Nephron progenitor cell (in vitro differentiated cells): ENCODE measurements around the gene CCDC179.

Experiments used
- DNase-seq: peaks from one replicate; pipeline ENCODE4 v3.0.0; 2021
- H3K27ac Mint-ChIP-seq: 2 replicates; pipeline ENCODE4 v1.8.0; 2021; ENCODE audit warnings: mild to moderate bottlenecking, moderate library complexity, mixed read lengths
- H3K27me3 Mint-ChIP-seq: 2 replicates; pipeline ENCODE4 v1.8.0; 2021; ENCODE audit warnings: mild to moderate bottlenecking, low read depth, mixed read lengths; ENCODE audit not compliant: poor library complexity
- H3K36me3 Mint-ChIP-seq: 2 replicates; pipeline ENCODE4 v1.8.0; 2021; ENCODE audit warnings: low read depth, mixed read lengths
- H3K4me1 Mint-ChIP-seq: 2 replicates; pipeline ENCODE4 v1.8.0; 2021; ENCODE audit warnings: mixed read lengths
- H3K4me3 Mint-ChIP-seq: 2 replicates; pipeline ENCODE4 v1.8.0; 2021; ENCODE audit warnings: mild to moderate bottlenecking, moderate library complexity, mixed read lengths
- H3K9me3 Mint-ChIP-seq: 2 replicates; pipeline ENCODE4 v1.8.0; 2021; ENCODE audit warnings: mild to moderate bottlenecking, moderate library complexity, mixed read lengths
- TF ChIP-seq, protein P1 (sequence below): fragments of 200-600 bp; sonication (generic); IDR thresholded peaks from 2 replicates; pipeline ENCODE4 v1.5.0; 2021; ENCODE audit warnings: antibody characterized with exemption

Gene CCDC179

DNA sequence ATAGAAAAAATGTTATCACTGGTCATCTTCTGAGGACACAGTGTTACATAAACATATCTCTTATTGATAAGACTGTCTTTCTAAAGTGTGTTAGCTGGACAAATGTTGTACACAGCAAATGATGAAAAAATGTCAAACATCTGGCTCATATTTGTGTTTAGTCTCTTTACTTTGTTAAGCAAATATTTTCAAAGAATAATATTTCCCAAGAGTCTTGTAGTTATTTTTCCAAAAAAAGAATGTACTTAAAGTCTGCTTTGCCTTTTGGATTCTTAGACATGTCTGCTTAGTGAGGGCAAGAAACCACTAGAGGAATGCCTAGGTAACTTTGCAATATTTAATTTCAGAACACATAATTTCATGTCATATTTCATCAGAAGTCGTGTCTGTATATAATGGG is 23.9 kb upstream of the CCDC179 start:
- no peak for DNase-seq
- TF ChIP-seq, protein P1, sequence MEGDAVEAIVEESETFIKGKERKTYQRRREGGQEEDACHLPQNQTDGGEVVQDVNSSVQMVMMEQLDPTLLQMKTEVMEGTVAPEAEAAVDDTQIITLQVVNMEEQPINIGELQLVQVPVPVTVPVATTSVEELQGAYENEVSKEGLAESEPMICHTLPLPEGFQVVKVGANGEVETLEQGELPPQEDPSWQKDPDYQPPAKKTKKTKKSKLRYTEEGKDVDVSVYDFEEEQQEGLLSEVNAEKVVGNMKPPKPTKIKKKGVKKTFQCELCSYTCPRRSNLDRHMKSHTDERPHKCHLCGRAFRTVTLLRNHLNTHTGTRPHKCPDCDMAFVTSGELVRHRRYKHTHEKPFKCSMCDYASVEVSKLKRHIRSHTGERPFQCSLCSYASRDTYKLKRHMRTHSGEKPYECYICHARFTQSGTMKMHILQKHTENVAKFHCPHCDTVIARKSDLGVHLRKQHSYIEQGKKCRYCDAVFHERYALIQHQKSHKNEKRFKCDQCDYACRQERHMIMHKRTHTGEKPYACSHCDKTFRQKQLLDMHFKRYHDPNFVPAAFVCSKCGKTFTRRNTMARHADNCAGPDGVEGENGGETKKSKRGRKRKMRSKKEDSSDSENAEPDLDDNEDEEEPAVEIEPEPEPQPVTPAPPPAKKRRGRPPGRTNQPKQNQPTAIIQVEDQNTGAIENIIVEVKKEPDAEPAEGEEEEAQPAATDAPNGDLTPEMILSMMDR: no peak
- Mint-ChIP-seq H3K4me3 (no peak overlapping the region), H3K27ac (no peak overlapping the region), H3K4me1 (no peaks in the 10 kb centered on the region), H3K9me3 (no peaks in the 10 kb centered on the region), H3K27me3 (no peaks in the 10 kb centered on the region), H3K36me3 (no peaks in the 10 kb centered on the region)

DNA sequence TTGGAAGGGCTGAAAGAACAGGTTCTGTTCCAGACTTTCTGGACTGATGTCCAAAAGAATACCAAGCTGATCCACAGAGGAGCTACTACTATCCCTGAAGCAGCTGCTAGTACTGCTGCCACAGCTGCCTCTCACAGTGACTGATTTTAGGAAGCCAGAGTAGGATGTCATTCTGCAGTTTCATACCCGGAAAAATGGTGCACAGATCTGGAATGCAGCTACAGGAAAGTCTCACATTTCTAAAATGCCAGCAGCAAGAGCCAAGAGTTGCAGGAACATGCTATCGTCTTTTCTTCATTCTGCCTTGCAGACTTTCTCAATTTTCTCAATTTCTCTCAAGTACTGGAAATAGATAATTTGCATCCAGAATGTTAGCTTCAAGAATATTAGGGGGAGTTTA is 19.4 kb upstream of the CCDC179 start:
- Mint-ChIP-seq H3K27me3 (peaks cover 4% of the 10 kb centered on the region), H3K4me3 (no peak overlapping the region), H3K27ac (peak overlapping the region; percentile 50), H3K9me3 (no peaks in the 10 kb centered on the region), H3K36me3 (no peaks in the 10 kb centered on the region), H3K4me1 (no peaks in the 10 kb centered on the region)
- no peak for DNase-seq
- TF ChIP-seq, protein P1: no peak

DNA sequence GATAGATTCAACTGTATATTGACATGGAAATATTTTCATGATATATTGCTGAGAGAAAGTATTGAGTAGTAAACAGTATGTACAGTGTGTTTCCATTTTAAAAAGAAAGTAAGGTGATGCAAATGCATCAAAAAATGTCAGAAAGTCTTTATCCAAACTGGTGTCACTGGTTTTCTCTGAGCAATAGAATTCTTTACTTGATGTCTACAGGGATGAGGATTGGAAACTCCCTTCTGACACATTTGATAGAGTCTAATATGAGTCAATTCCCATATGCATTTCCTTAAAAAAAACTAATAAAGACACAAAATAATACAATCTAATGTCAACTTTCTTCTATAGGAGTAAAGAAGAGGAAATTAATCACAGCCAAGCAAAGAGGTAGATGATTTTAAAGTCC is 18.3 kb upstream of the CCDC179 start:
- H3K4me1 Mint-ChIP-seq: no peaks in the 10 kb centered on the region
- DNase-seq: no peak
- H3K27ac Mint-ChIP-seq: no peak overlapping the region
- H3K9me3 Mint-ChIP-seq: no peaks in the 10 kb centered on the region
- H3K4me3 Mint-ChIP-seq: no peak overlapping the region
- TF ChIP-seq, protein P1: no peak
- no peaks in the 10 kb centered on the region for H3K36me3 Mint-ChIP-seq
- H3K27me3 Mint-ChIP-seq: peaks cover 4% of the 10 kb centered on the region

DNA sequence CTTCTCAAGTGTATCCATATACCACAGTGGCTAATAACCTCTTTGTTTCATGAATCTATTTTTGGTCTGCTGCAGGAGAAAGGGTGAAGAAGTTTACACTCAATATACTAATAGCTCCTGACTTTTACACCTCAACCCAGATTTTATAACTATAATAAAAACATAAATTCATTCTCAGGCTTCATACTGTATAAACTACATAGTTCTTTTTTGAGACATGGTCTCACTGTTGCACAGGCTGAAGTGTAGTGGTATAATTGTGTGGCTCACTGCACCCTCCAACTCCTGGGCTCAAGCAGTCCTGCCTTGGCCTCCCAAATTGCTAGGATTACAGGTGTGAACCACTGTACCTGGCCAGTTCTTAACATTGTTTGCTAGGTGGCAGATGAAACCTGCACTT is 17.8 kb upstream of the CCDC179 start:
- TF ChIP-seq, protein P1: no peak
- H3K4me1 Mint-ChIP-seq: no peaks in the 10 kb centered on the region
- H3K27ac Mint-ChIP-seq: no peak overlapping the region
- no peak overlapping the region for H3K4me3 Mint-ChIP-seq
- H3K27me3 Mint-ChIP-seq: peaks cover 4% of the 10 kb centered on the region
- H3K9me3 Mint-ChIP-seq: no peaks in the 10 kb centered on the region
- no peak for DNase-seq
- H3K36me3 Mint-ChIP-seq: no peaks in the 10 kb centered on the region

DNA sequence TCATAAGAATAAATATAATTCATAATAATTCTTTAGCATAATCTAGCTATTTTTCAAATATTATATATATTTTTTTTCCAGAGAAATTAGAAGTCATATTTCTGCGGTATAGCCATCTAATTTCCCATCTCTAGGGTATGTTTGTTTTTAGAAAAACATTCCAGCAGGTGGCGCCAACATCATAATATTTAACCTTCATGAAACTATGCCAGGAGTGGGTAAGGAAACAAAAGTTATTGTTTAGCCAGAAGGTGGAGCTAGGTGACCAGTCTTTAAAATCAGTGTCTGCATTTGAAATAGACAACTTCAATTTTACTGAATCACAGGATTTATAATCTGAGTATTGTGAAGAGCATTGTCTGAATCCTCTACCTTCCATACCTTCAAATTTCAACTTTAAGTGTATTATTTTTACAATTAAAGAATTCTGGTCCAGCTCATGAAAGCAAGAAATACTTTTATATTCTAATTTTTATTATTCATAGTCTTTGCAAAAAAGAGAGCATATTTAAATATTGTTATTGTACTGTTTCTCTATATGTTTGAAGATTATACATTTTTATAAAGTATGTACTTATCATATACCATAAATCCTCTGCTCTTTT is 15.7 kb upstream of the CCDC179 start:
- Mint-ChIP-seq H3K36me3 (no peaks in the 10 kb centered on the region), H3K4me3 (no peak overlapping the region), H3K27ac (no peak overlapping the region), H3K9me3 (no peaks in the 10 kb centered on the region), H3K27me3 (peaks cover 4% of the 10 kb centered on the region), H3K4me1 (no peaks in the 10 kb centered on the region)
- DNase-seq: peak; percentile 72
- TF ChIP-seq, protein P1: peak; percentile 84

DNA sequence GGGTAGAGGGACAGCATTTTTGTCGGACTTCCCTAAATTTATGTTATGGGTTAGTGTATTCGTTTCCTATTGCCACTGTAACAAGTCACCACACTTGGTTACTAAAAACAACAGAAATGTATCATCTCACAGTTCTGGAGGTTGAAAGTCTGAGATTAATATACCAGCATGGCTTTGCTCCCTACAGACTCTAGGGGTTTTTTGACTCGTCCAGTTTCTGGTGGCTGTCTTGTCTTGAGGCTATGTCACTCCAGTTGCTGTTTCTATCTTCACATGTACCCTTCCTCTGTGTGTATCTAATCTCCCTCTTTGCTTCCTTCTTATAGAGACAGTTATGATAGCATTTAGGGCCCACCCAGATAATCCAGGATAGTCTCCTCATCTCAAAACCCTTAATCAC is 9.1 kb upstream of the CCDC179 start:
- no peak for DNase-seq
- no peaks in the 10 kb centered on the region for H3K4me1 Mint-ChIP-seq

More for the DNA sequence above, 9.1 kb upstream of the CCDC179 start:
- no peaks in the 10 kb centered on the region for H3K27me3 Mint-ChIP-seq
- TF ChIP-seq, protein P1: no peak
- no peaks in the 10 kb centered on the region for H3K9me3 Mint-ChIP-seq
- no peak overlapping the region for H3K4me3 Mint-ChIP-seq
- H3K27ac Mint-ChIP-seq: no peak overlapping the region
- no peaks in the 10 kb centered on the region for H3K36me3 Mint-ChIP-seq
